DND-41 (cell line): ENCODE measurements around the gene SLC4A9.

Experiments
- ATAC-seq: fragments of 200-7000 bp; cut with Tn5 transposase; 3 replicates; pipeline ENCODE4 v1.9.1; 2021; ENCODE audit warnings: low read depth; ENCODE audit not compliant: insufficient read depth
- DNase-seq: peaks from one replicate; pipeline ENCODE4 v3.0.0-alpha.2; 2020
- H2AFZ ChIP-seq: 2 replicates; pipeline ENCODE4 v1.6.0; 2012; ENCODE audit warnings: low read depth, low read length
- H3K27ac ChIP-seq: 2 replicates; pipeline ENCODE4 v1.5.1; 2012; ENCODE audit warnings: low read length, inconsistent platforms
- H3K27me3 ChIP-seq: fragments of 200-600 bp; sonication (generic); 2 replicates; pipeline ENCODE4 v1.6.0; 2012; ENCODE audit warnings: low read length, mild to moderate bottlenecking, inconsistent platforms; ENCODE audit not compliant: insufficient read depth, poor library complexity
- H3K36me3 ChIP-seq: 2 replicates; pipeline ENCODE4 v1.5.1; 2012; ENCODE audit warnings: low read length, inconsistent platforms; ENCODE audit not compliant: insufficient read depth
- H3K4me1 ChIP-seq: 2 replicates; pipeline ENCODE4 v1.5.1; 2012; ENCODE audit warnings: mild to moderate bottlenecking, low read length; ENCODE audit not compliant: insufficient read depth
- H3K4me2 ChIP-seq: 2 replicates; pipeline ENCODE4 v1.6.0; 2012; ENCODE audit warnings: mild to moderate bottlenecking, moderate library complexity, low read length, inconsistent platforms; ENCODE audit not compliant: insufficient read depth
- H3K4me3 ChIP-seq, 2 experiments: fragments of 200-600 bp in 1 of 2; shearing (Covaris generic) in 1 of 2; 2 replicates each; pipeline ENCODE4 v1.5.1; 2012 to 2016; ENCODE audit warnings: inconsistent platforms in 2 of 2, low read length in 2 of 2, mild to moderate bottlenecking in 2 of 2, low read depth in 1 of 2, moderate library complexity in 1 of 2
- H3K79me2 ChIP-seq: 2 replicates; pipeline ENCODE4 v1.6.0; 2012; ENCODE audit warnings: low read length, inconsistent platforms; ENCODE audit not compliant: insufficient read depth
- H3K9ac ChIP-seq: 2 replicates; pipeline ENCODE4 v1.6.0; 2012; ENCODE audit warnings: low read depth, mild to moderate bottlenecking, inconsistent platforms, low read length, moderate library complexity
- H3K9me3 ChIP-seq: 2 replicates; pipeline ENCODE4 v1.5.1; 2012; ENCODE audit warnings: low read length, moderate library complexity, mild to moderate bottlenecking, inconsistent platforms; ENCODE audit not compliant: insufficient read depth, severe bottlenecking
- H4K20me1 ChIP-seq: 2 replicates; pipeline ENCODE4 v1.6.0; 2012; ENCODE audit warnings: low read length; ENCODE audit not compliant: insufficient read depth
- CTCF ChIP-seq: IDR thresholded peaks from 2 replicates; pipeline ENCODE4 v1.5.1; 2012; ENCODE audit warnings: borderline replicate concordance, low read length, moderate library complexity, mild to moderate bottlenecking; ENCODE audit not compliant: poor library complexity, severe bottlenecking; ENCODE audit errors: extremely low read depth
- EZH2 ChIP-seq: IDR thresholded peaks from 3 replicates; pipeline ENCODE4 v1.6.1; 2012; ENCODE audit warnings: borderline replicate concordance, low read depth, mild to moderate bottlenecking, moderate library complexity, low read length, inconsistent platforms; ENCODE audit not compliant: severe bottlenecking

The SLC4A9 gene

GRCh38 chr5:140366589-140367255 is 6.7 kb downstream of the SLC4A9 start:
- Histone ChIP-seq H2AFZ (no peak overlapping the region), H3K4me3 (no peak overlapping the region), H3K79me2 (no peaks in the 10 kb centered on the region), H3K9ac (no peak overlapping the region), H3K4me2 (no peak overlapping the region), H4K20me1 (no peaks in the 10 kb centered on the region), H3K27me3 (no peaks in the 10 kb centered on the region), H3K36me3 (no peaks in the 10 kb centered on the region), H3K27ac (no peak overlapping the region), H3K4me1 (no peaks in the 10 kb centered on the region), H3K9me3 (no peaks in the 10 kb centered on the region)
- DNase-seq = no peak
- no peak for ATAC-seq
- no peak for TF ChIP-seq CTCF

GRCh38 chr5:140367256-140368013 is 7.4 kb downstream of the SLC4A9 start:
- Histone ChIP-seq H3K4me1 (no peaks in the 10 kb centered on the region), H3K36me3 (no peaks in the 10 kb centered on the region), H3K4me2 (no peak overlapping the region), H3K9ac (no peak overlapping the region), H2AFZ (no peak overlapping the region), H3K4me3 (no peak overlapping the region), H3K27me3 (no peaks in the 10 kb centered on the region), H3K27ac (no peak overlapping the region), H3K9me3 (no peaks in the 10 kb centered on the region), H4K20me1 (no peaks in the 10 kb centered on the region), H3K79me2 (no peaks in the 10 kb centered on the region)
- TF ChIP-seq CTCF (no peak), EZH2 (no peak)
- no peak for ATAC-seq
- DNase-seq = no peak

GRCh38 chr5:140371356-140372151 is 11.6 kb downstream of the SLC4A9 start:
- H3K4me1 ChIP-seq = peaks cover 7% of the 10 kb centered on the region
- H3K4me2 ChIP-seq = no peak overlapping the region
- H3K27me3 ChIP-seq = no peaks in the 10 kb centered on the region
- no peak for TF ChIP-seq EZH2
- no peak for TF ChIP-seq CTCF
- no peaks in the 10 kb centered on the region for H4K20me1 ChIP-seq
- no peak overlapping the region for H3K4me3 ChIP-seq
- H3K27ac ChIP-seq = no peak overlapping the region
- H3K9ac ChIP-seq = no peak overlapping the region
- DNase-seq (no peak), ATAC-seq (no peak)
- H2AFZ ChIP-seq = no peak overlapping the region
- H3K79me2 ChIP-seq = no peaks in the 10 kb centered on the region
- H3K36me3 ChIP-seq = no peaks in the 10 kb centered on the region
- no peaks in the 10 kb centered on the region for H3K9me3 ChIP-seq
